ENCODE data around the gene TMSB10.

Gene TMSB10

DNA sequence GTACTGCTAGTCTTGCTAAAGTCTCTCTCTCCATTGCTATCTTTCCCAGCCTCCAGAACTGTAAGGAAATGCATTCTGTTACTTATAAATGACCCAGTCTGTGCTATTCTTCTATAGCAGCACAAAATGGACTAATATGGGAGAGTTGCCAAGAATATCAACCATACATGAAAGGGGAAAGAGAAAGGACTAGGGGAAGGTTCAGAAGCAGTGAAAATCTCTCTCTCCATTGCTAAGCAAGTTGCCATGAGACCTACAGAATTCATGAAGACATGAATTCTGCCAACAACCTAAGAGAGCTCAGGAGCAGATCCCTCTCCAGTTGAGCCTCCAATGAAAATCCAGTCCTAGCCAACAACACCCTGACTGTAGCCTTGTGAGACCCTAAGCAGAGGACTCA, 21.0 kb upstream of the TMSB10 start:
- DNase-seq (ENCODE audit: insufficient read length, low spot score) (no peak), FAIRE-seq (no peak)
- TF ChIP-seq POLR2A (IDR thresholded peaks at IDR 0.05; ENCODE audit: low read depth, low read length), result no peak

DNA sequence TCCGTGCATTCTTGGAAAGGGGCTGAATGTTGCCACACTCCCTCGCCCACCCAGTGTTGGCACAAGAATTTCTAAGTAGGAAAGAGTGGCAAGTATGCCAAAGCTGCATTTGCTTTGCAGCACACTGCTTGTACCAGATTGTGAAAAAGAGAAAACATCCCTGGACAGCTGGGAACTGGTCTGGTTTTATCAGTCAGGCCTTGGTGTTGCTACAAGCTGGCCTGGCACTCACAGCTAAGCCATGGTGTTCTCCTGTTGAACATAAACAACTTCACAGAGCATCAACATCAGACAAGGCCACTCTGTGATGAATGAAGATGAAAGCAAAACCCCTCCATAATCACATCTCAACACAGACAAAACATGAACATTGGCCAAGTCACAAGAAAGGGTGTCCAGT, 20.3 kb upstream of the TMSB10 start:
- no peak for TF ChIP-seq POLR2A (IDR thresholded peaks at IDR 0.05; ENCODE audit: low read depth, low read length)
- DNase-seq (ENCODE audit: insufficient read length, low spot score) (no peak), FAIRE-seq (no peak)

DNA sequence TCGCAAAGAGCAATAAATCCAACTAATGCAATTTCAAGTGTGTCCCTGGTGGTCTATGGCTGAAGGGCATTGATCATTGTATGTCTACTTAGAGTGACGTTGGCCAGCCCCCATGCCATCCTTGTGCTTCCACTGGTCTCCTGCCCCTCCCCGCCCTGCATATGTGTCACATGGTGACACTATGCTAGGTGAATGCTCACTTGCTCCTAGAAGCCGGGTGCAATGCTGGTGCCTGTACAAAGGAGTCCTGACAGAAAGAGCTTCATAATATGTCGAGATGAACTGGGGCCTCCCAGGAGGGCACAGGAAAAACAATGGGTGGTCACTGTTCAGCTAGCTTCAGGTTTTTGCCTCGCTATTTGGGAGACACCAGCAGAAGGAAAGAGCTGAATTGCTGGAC, 18.7 kb upstream of the TMSB10 start:
- DNase-seq (ENCODE audit: insufficient read length, low spot score) (no peak), FAIRE-seq (no peak)
- no peak for TF ChIP-seq POLR2A (IDR thresholded peaks at IDR 0.05; ENCODE audit: low read depth, low read length)

DNA sequence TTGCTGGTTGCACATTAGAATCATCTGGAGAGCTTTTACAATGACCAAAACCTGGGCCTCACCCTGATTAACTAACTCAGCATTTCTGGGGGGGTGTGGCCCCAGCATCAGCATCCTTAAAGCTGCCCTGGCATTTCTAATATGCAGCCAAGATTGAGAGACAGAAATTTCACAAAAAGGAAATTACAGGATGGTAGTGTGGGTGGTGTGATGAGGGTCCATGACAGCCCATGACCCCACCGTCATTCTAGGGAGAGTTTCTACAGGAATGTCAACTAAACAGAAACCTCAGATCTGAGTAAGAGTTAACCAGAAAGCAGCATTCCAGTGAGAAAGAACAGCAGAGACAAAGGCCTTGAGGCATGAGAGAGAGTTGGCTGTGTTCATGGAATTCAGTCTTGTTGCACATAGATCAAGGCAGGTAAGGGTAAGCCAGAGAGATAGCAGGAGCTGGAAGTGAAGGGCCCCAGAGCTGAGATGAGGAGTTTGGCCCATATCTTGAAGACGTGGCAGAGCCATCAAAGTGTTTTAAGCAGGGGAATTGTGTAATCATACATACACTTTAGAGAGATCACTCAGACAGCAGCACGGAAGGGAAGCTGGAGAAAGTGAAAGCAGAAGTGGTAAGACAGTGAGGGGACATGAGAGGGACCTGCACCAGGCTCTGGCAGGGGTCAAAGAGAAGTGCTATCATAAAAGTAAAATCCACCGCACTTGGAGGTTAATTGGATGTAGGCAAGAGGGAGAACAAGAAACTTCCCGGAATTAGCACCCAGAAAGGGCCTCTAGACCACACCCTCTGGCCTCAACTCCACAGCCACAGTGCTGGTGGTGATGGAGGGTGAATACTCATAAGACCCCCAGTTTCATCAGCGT, 16.8 kb upstream of the TMSB10 start:
- DNase-seq (ENCODE audit: insufficient read length, low spot score) (no peak), FAIRE-seq (peak; percentile 61)
- 0 out of 2 replicates have a peak, but pooled peaks have one; percentile 15 for TF ChIP-seq POLR2A (IDR thresholded peaks at IDR 0.05; ENCODE audit: low read depth, low read length)

DNA sequence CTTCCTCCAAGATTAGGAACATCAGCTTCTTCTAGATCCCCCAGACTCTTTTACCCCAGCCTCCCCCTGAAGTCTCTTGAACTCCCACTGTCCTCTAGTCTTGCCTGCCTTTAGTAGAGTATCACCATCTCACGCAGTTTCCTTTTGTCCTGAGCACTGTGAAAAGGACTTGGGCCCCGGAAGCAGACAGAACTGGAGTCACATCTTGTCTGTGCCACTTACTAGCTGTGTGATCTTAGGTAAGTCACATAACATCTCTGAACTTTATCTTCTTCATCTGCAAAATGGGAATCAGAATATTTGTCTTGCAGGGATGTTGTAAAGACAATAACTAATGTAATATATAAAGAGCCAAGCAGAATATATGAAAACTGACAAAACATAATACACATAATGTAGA, 16.1 kb upstream of the TMSB10 start:
- FAIRE-seq, result no peak
- TF ChIP-seq POLR2A (IDR thresholded peaks at IDR 0.05; ENCODE audit: low read depth, low read length), result no peak
- DNase-seq (ENCODE audit: insufficient read length, low spot score), result no peak

DNA sequence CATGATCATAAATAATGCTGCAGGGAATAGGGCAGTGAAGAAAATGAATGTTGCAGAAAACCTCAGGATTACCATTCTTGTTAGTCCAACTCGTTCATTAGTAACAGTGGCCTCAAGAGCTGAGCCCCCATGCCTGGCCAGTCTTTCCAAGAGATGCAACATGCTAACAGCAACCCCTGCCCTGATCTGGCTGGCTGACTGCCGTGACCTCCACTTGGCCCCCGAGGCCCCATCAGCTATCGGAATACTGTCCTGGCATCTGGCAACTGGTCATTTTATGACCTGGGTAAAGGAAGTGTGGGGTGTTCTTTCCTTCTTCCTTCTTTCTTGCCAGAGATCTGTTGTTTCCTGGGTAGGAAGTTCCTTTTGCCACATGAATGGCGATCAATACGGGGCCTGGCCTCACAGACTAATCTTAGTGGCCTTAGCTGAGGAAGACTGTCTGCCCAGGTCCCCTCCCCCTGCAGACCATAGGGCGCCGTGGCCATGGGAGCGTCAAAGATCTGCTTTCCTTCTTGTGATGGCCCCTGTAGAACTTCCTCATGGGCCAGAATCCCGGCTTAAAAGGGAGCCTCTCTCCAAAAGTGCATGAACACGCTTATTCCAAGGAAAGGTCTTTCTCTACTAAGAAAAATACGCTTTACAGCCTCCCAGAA, 14.0 kb upstream of the TMSB10 start:
- no peak for TF ChIP-seq POLR2A (IDR thresholded peaks at IDR 0.05; ENCODE audit: low read depth, low read length)
- no peak for DNase-seq (ENCODE audit: insufficient read length, low spot score)
- FAIRE-seq, result no peak

DNA sequence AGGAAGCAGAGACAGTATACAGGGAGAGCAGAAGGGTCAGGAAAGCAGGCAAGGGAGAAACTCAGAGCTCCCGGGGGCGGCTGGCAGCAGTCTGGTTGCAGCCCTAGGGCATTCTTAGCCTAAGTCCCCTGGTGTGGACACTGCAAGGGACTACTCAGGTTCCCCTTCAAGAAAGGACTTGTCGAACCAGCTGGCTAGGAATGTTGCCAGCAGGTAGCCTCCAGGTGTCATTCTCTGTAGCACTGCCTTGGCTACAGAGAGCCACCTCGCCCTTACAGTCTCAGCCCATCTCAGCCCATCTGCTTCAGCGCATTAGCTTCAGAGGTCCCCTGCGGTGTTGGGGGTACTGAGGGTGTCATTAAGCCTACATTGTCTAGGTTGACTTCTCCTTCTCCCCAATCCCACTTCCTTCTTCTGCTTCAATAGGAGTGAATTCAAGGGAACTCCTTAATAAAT, 11.3 kb upstream of the TMSB10 start:
- DNase-seq (ENCODE audit: insufficient read length, low spot score) (no peak), FAIRE-seq (no peak)
- TF ChIP-seq POLR2A (IDR thresholded peaks at IDR 0.05; ENCODE audit: low read depth, low read length), result no peak

DNA sequence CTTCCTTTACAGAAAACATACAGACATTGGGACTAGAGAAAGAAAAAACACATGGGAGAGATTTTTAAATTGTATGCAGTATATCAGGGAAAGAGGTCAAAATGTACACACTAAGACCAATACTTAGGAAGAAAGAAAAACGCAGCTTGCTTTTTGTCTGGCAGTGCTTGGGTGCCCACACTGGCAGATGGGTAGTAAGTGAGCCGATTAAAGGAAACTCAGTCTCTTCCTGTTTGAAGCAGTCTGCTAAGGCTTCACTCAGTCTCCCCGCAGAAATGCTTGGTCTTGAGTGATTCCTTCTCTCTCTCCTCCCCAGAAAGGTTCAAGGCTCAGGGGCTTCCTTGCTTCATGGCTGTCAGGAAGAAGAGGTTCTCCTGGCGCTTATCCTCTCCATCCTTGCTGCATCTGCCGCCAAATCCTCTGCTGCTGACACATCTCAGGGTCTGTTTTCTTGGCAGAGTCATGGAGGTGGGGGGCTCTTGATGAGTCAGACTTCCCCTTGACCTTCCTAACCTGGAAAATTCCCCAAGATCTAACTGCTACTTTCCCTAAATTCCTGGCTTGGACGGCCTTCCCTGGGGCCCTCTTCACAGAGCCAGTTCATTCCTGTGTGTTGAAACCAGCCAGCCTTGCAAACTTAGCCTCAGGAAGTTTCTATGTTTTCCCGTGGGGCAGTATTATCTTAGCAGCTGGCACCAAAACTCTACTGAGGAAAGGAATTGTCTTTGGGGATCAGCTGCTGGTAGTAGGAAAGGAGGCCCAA, 10.5 kb upstream of the TMSB10 start:
- TF ChIP-seq POLR2A (IDR thresholded peaks at IDR 0.05; ENCODE audit: low read depth, low read length), result no peak
- DNase-seq (ENCODE audit: insufficient read length, low spot score) (no peak), FAIRE-seq (peak; percentile 75)

DNA sequence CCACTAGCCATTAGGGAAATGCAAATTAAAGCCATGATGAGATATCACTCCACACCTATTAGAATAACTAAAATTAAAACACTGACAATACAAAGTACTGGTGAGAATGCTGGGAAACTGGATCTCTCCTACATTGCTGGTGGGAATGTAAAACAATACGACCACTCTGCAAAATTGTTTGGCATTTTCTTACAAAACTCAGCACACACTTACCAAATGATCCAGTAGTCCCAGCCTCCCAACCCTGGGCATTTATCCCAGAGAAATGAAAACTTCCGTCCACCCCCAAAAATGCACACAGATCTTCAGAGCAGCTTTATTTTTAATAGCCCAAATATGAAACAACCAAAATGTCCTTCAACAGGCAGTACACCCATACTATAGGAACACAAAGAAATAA, 8.9 kb upstream of the TMSB10 start:
- FAIRE-seq, result no peak
- TF ChIP-seq POLR2A (IDR thresholded peaks at IDR 0.05; ENCODE audit: low read depth, low read length), result no peak

DNA sequence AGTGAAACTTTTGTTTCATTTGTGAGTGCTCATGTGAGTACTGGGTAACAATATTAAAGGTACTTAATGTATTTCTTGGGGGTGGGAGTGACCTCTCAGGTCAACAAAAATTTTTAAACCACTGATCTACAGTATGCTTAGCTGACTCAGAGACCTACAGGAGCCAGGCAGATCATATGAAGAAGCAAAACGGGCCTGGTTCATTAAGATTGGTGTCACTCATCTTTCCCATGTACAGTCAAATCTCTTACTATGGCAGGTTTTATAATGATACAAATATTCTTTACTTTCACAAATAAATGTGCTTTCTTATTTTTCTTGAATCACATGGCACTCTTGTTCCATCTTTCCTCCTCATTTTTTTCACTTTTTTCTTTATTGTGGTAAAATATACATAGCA, 7.7 kb upstream of the TMSB10 start:
- FAIRE-seq (no peak), DNase-seq (ENCODE audit: insufficient read length, low spot score) (no peak)
- TF ChIP-seq POLR2A (IDR thresholded peaks at IDR 0.05; ENCODE audit: low read depth, low read length), result no peak

More for the DNA sequence above, 8.9 kb upstream of the TMSB10 start:
- no peak for DNase-seq (ENCODE audit: insufficient read length, low spot score)

DNA sequence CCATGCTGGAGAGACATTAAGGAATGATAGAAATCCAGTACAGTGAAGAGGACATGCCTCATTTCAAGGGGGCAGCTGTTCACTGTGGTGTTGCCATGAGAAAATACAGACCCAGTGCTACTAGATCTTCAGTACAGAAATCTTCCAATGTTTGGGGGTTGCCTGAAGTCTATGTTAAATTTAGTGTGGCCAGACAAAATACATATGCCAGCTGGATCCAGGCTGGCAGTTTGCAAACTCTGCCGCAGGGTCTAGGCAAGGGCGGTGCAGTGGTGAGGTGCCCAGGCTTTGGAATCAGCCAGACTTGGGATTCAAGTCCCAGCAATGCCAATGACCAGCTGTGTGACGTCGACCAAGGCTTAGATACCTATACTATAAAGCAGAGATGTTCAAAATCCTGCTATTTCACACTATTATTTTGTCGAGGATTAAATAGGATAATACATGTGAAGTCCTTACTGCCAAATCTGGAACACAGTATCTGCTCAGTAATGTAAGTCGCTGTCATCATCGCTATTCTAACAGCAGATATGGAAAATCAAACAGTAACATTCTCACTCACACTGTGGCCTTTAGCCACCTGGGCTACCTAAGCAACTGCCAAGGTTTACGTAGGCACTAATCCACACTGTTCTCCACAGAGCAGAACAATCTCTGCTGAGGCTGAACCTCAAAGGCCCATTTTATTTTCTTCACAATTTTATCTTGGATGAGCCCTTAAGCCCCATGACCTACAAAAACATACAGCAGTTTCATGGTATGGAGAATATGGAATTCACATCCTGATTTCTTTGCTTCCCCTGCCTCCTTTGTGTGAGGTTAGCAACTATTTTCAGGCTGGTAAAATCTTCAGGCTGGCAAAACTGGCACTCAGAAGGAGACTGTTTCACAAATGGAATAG, 5.9 kb upstream of the TMSB10 start:
- FAIRE-seq (no peak), DNase-seq (ENCODE audit: insufficient read length, low spot score) (no peak)
- no peak for TF ChIP-seq POLR2A (IDR thresholded peaks at IDR 0.05; ENCODE audit: low read depth, low read length)

DNA sequence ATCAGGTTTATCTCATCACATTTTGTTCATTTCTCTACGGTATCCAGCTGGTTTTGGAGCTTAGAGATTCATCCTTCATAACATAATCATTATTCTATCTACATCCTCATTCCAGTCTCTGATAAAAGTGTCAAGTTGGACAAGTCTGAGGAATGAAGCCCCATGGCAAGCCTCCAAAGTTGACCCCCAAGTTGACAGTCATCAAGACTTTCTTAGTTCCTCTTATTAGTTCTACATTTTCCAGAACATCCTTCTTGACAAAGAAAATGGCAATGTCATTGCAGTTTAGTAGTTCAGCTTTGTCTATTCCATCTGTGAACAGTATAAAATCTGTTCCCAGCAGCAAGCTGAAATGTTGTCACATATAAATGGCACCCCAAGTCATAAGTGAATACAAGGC, 4.5 kb upstream of the TMSB10 start:
- DNase-seq (ENCODE audit: insufficient read length, low spot score), result no peak
- FAIRE-seq, result no peak
- no peak for TF ChIP-seq POLR2A (IDR thresholded peaks at IDR 0.05; ENCODE audit: low read depth, low read length)

DNA sequence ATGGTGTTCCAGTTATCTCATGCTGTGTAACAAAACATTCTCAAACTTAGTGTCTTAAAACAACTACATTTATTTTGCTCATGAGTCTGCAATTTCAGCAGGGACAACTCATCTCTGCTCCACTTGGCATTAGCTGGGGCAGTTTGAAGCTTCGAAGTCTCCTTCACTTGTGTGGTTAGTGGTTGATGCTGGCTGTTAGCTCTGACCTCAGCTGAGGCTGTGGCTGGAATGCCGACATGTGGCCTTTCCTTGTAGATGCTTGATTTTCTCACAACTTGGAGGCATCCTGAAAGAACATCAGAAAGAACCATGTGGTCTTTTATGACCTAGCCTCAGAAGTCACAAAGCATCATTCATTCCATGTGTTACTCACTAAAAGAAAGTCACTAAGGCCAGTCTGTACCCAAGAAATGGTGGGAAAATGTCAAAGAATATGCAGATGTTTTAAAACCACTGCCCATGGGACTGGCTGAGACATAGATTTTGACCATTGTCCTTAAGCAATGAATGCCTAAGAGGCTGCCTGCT, 3.8 kb upstream of the TMSB10 start:
- no peak for TF ChIP-seq POLR2A (IDR thresholded peaks at IDR 0.05; ENCODE audit: low read depth, low read length)
- DNase-seq (ENCODE audit: insufficient read length, low spot score) (no peak), FAIRE-seq (no peak)

Measured in H54 (cell line).